ENCODE results near the gene MED13L. TPM values are rescaled to one million over a fixed set of nuclear protein-coding genes. Genes with fewer than 3 reads are reported as not detected.
"Not testable (repeated sequence)": the region's sequence is repeated elsewhere in the genome, so short reads cannot be mapped to it uniquely, and the experiment has no call there.

MED13L gene
- total RNA-seq, 2 experiments from 2014 or later, result 112 to 120 TPM

- POLR2A ChIA-PET, result no interaction called here
- Mint-ChIP-seq H3K27me3 (no peaks in the 10 kb centered on the region), H3K36me3 (peaks cover 40% of the 10 kb centered on the region), H3K4me1 (peaks cover 22% of the 10 kb centered on the region), H3K4me3 (no peak overlapping the region), H3K9me3 (no peaks in the 10 kb centered on the region), H3K27ac (no peak overlapping the region)
- DNase-seq (no peak), ATAC-seq (ENCODE audit: low read depth) (no peak)
Observed at GRCh38 chr12:115990241-115990640, 287.3 kb downstream of the MED13L start.

GRCh38 chr12:115988625-115989563, 288.6 kb downstream of the MED13L start:
- Mint-ChIP-seq H3K27me3 (no peaks in the 10 kb centered on the region), H3K4me1 (peaks cover 22% of the 10 kb centered on the region), H3K36me3 (peaks cover 43% of the 10 kb centered on the region), H3K4me3 (peak overlapping the region; percentile 31), H3K9me3 (no peaks in the 10 kb centered on the region), H3K27ac (peak overlapping the region; percentile 61)
- POLR2A ChIA-PET, result no interaction called here
- no peak for DNase-seq
- ATAC-seq (ENCODE audit: low read depth), result no peak

- ATAC-seq (ENCODE audit: low read depth) (no peak), DNase-seq (no peak)
- Mint-ChIP-seq H3K36me3 (peaks cover 43% of the 10 kb centered on the region), H3K9me3 (no peaks in the 10 kb centered on the region), H3K27me3 (no peaks in the 10 kb centered on the region), H3K4me3 (peak overlapping the region; percentile 31), H3K27ac (peak overlapping the region; percentile 61), H3K4me1 (peaks cover 22% of the 10 kb centered on the region)
- POLR2A ChIA-PET, result no interaction called here
Observed at GRCh38 chr12:115988212-115988611, 289.3 kb downstream of the MED13L start.

GRCh38 chr12:115984616-115985015, 292.9 kb downstream of the MED13L start:
- Mint-ChIP-seq H3K27ac (no peak overlapping the region), H3K36me3 (peaks cover 34% of the 10 kb centered on the region), H3K4me3 (no peak overlapping the region), H3K27me3 (no peaks in the 10 kb centered on the region), H3K9me3 (no peaks in the 10 kb centered on the region), H3K4me1 (peaks cover 18% of the 10 kb centered on the region)
- ATAC-seq (ENCODE audit: low read depth) (no peak), DNase-seq (no peak)
- POLR2A ChIA-PET, result no interaction called here

GRCh38 chr12:115983226-115983798, 294.2 kb downstream of the MED13L start:
- Mint-ChIP-seq H3K4me1 (peaks cover 5% of the 10 kb centered on the region), H3K4me3 (no peak overlapping the region), H3K27ac (no peak overlapping the region), H3K27me3 (no peaks in the 10 kb centered on the region), H3K36me3 (peaks cover 23% of the 10 kb centered on the region), H3K9me3 (no peaks in the 10 kb centered on the region)
- POLR2A ChIA-PET, result interaction anchor here (0.6 kb wide), 1 partner anchor 725 kb away, joined by 3 read pairs; no protein-coding TSS in a partner anchor
- no peak for ATAC-seq (ENCODE audit: low read depth)
- no peak for DNase-seq

GRCh38 chr12:115980339-115980738, 297.2 kb downstream of the MED13L start:
- DNase-seq (no peak), ATAC-seq (ENCODE audit: low read depth) (no peak)
- H3K4me3 Mint-ChIP-seq, result no peak overlapping the region
- H3K4me1 Mint-ChIP-seq, result peaks cover 3% of the 10 kb centered on the region
- POLR2A ChIA-PET, result no interaction called here
- no peaks in the 10 kb centered on the region for H3K27me3 Mint-ChIP-seq
- H3K9me3 Mint-ChIP-seq, result no peaks in the 10 kb centered on the region
- peaks cover 17% of the 10 kb centered on the region for H3K36me3 Mint-ChIP-seq
- no peak overlapping the region for H3K27ac Mint-ChIP-seq

- Mint-ChIP-seq H3K4me1 (peaks cover 3% of the 10 kb centered on the region), H3K27me3 (no peaks in the 10 kb centered on the region), H3K9me3 (no peaks in the 10 kb centered on the region), H3K27ac (no peak overlapping the region), H3K36me3 (peaks cover 22% of the 10 kb centered on the region), H3K4me3 (no peak overlapping the region)
- DNase-seq (no peak), ATAC-seq (ENCODE audit: low read depth) (no peak)
- POLR2A ChIA-PET, result no interaction called here
Observed at GRCh38 chr12:115979851-115980250, 297.6 kb downstream of the MED13L start.

- POLR2A ChIA-PET, result no interaction called here
- H3K27ac Mint-ChIP-seq, result no peak overlapping the region
- H3K4me1 Mint-ChIP-seq, result peaks cover 3% of the 10 kb centered on the region
- no peak for DNase-seq
- no peak for ATAC-seq (ENCODE audit: low read depth)
- H3K4me3 Mint-ChIP-seq, result no peak overlapping the region
- no peaks in the 10 kb centered on the region for H3K27me3 Mint-ChIP-seq
- H3K36me3 Mint-ChIP-seq, result peaks cover 22% of the 10 kb centered on the region
- H3K9me3 Mint-ChIP-seq, result no peaks in the 10 kb centered on the region
Observed at GRCh38 chr12:115979351-115979750, 298.1 kb downstream of the MED13L start.

- ATAC-seq (ENCODE audit: low read depth); H3K4me1 Mint-ChIP-seq; POLR2A ChIA-PET; DNase-seq; H3K4me3 Mint-ChIP-seq; H3K27ac Mint-ChIP-seq; H3K9me3 Mint-ChIP-seq; H3K27me3 Mint-ChIP-seq: not testable (repeated sequence)
- peaks cover 28% of the 10 kb centered on the region for H3K36me3 Mint-ChIP-seq
Observed at GRCh38 chr12:115976829-115977228, 300.7 kb downstream of the MED13L start.

GRCh38 chr12:115975411-115975810, 302.1 kb downstream of the MED13L start:
- Mint-ChIP-seq H3K36me3 (peaks cover 29% of the 10 kb centered on the region), H3K27ac (no peak overlapping the region), H3K9me3 (no peaks in the 10 kb centered on the region), H3K4me3 (no peak overlapping the region), H3K4me1 (no peaks in the 10 kb centered on the region), H3K27me3 (no peaks in the 10 kb centered on the region)
- DNase-seq, result no peak
- POLR2A ChIA-PET, result no interaction called here
- ATAC-seq (ENCODE audit: low read depth), result no peak

- H3K27me3 Mint-ChIP-seq, result no peaks in the 10 kb centered on the region
- H3K4me3 Mint-ChIP-seq, result no peak overlapping the region
- H3K36me3 Mint-ChIP-seq, result peaks cover 28% of the 10 kb centered on the region
- no peak for DNase-seq
- POLR2A ChIA-PET, result no interaction called here
- no peaks in the 10 kb centered on the region for H3K9me3 Mint-ChIP-seq
- no peaks in the 10 kb centered on the region for H3K4me1 Mint-ChIP-seq
- no peak overlapping the region for H3K27ac Mint-ChIP-seq
- ATAC-seq (ENCODE audit: low read depth), result no peak
Observed at GRCh38 chr12:115973968-115974724, 303.3 kb downstream of the MED13L start.

- POLR2A ChIA-PET, result no interaction called here
- Mint-ChIP-seq H3K27ac (peak overlapping the region; percentile 8), H3K36me3 (peaks cover 35% of the 10 kb centered on the region), H3K4me1 (no peaks in the 10 kb centered on the region), H3K27me3 (no peaks in the 10 kb centered on the region), H3K4me3 (no peak overlapping the region), H3K9me3 (no peaks in the 10 kb centered on the region)
- DNase-seq (no peak), ATAC-seq (ENCODE audit: low read depth) (no peak)
Observed at GRCh38 chr12:115973066-115973465, 304.4 kb downstream of the MED13L start.

GRCh38 chr12:115972241-115972640, 305.3 kb downstream of the MED13L start:
- peaks cover 37% of the 10 kb centered on the region for H3K36me3 Mint-ChIP-seq

More at GRCh38 chr12:115972241-115972640, 305.3 kb downstream of the MED13L start:
- POLR2A ChIA-PET, result no interaction called here
- DNase-seq, result no peak
- Mint-ChIP-seq H3K4me1 (peaks cover 2% of the 10 kb centered on the region), H3K27me3 (no peaks in the 10 kb centered on the region), H3K9me3 (no peaks in the 10 kb centered on the region), H3K27ac (no peak overlapping the region), H3K4me3 (no peak overlapping the region)
- no peak for ATAC-seq (ENCODE audit: low read depth)
